ENCODE data around the gene DNASE1L3.

DNASE1L3 gene

GRCh38 chr3:58200846-58201355 lies 9.9 kb downstream of the DNASE1L3 start:
- DNase-seq (ENCODE audit: low read depth): no peak

- no peak for DNase-seq (ENCODE audit: low read depth)
Measured at GRCh38 chr3:58200121-58200709, 10.6 kb downstream of the DNASE1L3 start.

DNA sequence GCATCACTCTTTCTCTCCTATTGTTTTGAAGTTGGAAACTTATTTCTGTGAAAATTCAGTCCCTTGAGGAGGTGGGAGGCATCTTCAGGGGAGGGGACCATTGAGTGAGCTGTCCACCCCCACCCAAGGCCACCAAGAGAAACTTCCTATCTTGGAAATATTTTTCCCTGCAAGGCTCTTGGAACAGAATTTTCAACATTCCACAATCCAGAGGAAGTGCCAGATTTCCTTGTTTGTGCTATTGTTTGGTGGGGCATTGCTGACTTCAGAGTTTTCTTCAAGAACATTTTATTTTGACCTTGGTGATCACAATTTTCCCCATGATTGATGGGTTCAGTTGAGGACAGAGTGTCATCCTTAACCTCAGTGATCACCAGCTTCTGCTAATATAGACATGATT lies 12.0 kb downstream of the DNASE1L3 start:
- no peak for DNase-seq (ENCODE audit: low read depth)

- DNase-seq (ENCODE audit: low read depth): no peak
Measured at GRCh38 chr3:58198362-58198761, 12.4 kb downstream of the DNASE1L3 start.

DNA sequence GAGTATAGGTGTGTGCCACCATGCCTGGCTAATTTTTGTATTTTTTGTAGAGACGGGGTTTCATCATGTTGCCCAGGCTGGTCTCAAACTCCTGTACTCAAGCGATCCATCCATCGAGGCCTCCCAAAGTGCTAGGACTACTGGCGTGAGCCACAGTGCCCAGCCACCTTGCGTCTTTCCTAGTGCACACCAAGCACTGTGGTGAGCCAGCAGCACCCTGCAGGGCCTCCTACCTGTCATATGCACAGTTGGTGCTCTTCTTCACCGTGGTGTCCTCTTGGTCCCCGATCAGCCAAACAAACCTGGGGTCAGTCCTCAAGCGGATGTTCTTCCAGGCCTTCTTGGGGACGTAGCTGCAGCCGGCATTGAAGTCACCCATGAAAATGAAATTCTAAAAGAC lies 13.2 kb downstream of the DNASE1L3 start:
- DNase-seq (ENCODE audit: low read depth): no peak

DNA sequence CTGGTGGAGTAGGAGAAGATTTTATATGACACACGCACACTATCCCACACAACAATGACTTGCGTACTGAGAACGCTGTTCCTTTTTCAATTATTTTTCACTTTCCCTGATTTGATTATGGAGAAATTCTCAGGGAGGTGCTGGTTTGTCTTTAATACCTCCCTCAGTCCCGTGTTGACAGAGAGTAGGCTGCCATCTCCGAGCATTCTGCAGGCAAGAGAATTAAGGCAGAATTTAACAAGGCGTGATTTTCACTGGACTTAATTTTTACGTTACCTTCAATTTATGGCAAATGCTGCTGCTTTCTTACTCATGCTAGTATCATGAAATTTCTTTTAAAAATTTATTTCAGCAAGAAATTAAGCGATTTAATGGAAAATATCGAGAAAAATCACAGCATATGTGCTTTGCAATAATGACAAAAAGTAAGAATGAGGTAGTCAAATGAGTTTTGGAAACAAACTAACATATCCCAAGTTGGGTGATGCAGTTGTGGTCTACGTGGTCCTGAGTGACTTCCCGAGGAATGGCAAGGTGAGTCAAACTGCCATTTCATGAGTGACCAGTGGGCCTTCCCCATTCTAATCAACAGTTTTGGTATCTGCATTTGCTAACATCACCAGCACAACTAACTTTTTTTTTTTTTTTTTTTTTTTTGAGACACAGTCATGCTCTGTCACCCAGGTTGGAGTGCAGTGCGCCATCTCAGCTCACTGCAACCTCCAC lies 16.9 kb downstream of the DNASE1L3 start:
- DNase-seq (ENCODE audit: low read depth): no peak

DNA sequence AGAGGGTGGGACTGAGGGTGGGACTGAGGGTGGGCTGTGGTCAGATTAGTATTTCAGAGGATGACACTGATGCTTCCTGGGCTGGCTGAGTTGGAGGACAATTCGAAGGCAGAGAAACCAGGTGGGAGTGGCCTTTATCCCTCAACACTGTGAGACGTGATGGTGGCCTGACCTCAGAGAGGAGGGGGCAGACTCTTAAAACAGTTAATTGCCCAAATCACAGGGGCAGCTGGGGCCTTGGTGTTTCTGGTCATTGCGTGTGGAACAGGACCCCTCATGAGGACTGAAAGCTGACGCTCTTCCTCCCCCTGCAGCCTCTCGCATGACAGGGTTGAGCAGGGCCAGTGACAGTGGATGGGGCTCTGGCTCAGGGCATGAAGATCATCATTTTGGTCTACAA lies 18.7 kb downstream of the DNASE1L3 start:
- DNase-seq (ENCODE audit: low read depth): no peak

- DNase-seq (ENCODE audit: low read depth): no peak
Measured at GRCh38 chr3:58191361-58191991, 19.3 kb downstream of the DNASE1L3 start.

GRCh38 chr3:58190882-58191281 lies 19.9 kb downstream of the DNASE1L3 start:
- no peak for DNase-seq (ENCODE audit: low read depth)

- no peak for DNase-seq (ENCODE audit: low read depth)
Measured at GRCh38 chr3:58190291-58190690, 20.5 kb downstream of the DNASE1L3 start.

DNA sequence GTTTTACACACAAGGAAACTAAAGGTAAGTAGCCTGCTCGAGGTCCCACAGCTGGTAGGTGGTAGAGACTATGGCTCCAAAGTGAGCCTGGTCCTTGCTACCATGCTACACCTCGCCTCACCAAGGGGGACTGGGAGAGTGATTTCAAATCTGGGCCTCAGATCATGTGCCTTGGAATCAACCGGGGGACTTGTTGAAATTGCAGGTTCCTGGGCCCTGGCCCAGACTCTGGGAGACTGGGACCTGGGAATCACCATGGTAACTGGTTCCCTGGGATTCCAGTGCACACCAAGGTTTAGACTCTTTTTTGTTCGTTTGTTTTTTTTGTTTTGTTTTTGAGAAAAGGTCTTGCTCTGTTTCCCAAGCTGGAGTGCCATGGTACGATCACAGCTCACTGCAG lies 21.1 kb downstream of the DNASE1L3 start:
- no peak for DNase-seq (ENCODE audit: low read depth)

DNA sequence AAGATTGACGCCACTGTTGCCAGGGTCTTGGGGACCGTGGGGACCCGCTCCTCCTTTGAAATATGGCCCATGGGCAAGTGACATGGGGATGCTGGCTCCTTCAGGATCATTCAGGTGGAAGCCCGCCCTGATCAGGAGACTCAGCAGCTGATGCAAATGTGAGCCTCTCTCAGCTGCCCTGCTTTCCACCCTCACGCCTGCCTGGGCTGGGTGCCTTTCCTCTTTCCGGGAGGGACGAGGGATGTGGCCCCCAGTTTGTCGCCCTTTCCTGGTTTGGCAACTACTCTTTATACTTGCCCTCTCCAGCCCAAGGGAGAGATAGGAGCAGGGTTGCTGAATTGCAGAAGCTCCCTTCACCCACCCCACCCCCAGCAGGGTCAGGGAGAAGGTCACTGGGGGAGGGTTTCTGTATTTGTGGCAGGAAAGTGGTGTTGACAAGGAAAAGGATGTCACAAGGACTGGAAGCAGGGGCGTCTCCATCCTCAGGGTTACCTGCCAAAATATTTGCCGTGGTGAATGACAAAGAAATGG lies 21.8 kb downstream of the DNASE1L3 start:
- DNase-seq (ENCODE audit: low read depth): no peak

DNA sequence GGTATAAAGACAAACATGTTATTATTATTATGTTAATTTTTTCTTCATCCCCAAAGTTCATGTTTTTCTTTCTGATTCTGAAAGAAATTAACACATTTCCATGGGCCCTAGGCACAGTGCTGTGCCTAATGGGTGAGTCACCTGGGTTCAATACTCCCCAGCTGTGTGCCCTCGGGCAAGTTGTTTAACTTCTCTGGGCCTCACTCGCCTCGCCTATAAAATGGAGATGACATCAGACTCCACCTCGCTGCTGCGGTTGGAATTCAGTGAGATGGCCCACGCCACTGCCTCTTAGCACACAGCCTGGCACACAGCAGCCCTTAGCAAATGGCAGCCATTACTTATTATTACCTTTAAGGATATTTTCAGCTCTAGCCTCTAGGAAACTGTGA lies 22.6 kb downstream of the DNASE1L3 start:
- no peak for DNase-seq (ENCODE audit: low read depth)

DNA sequence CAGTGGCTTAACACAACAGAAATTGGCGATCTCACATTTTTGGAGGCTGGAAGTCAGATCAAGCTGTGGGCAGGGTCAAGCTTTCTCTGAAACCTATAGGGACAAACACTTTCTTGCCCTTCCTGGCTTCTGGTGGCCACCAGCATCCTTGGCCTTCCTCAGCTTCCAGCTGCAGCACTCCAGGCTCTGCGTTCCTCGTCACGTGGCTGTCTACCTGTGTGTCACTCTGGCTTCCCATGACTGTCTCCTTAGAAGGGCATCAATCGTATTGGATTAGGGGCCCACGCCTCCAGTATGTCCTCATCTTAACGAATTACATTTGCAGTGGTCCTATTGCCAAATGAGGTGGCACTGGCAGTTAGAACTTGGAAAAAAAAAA lies 25.8 kb downstream of the DNASE1L3 start:
- no peak for DNase-seq (ENCODE audit: low read depth)

DNA sequence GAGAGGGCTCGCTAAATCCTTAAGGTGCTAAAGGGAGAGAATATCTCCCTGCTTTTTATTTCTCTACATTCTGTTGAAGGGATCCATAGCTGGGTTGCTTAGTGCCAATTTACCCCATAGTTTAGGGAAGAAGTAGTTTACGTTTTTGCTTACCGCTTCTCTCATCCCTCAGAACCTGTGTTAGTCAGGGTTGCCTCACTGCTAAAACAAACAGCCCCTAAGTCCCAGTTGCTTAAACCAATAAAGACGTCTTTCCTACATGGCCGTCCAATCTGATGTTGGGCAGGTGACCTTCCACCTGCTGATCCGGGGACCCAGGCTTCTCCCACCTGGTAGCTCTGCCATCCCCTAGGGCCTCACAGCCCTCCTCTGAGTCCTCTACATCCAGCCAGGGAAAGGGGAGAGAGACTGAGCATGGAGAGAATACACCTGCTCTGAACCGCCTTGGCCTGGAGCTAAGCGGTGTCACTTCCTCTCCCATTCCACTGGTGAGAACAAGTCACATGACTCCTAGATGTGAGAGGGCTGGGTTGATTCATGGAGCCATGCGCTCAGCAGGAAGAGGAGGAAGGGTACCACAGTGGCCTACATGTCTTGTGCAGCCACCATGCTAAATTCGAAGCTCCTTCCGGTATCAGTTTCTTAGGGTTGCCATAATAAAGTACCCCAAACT lies 26.3 kb downstream of the DNASE1L3 start:
- no peak for DNase-seq (ENCODE audit: low read depth)

DNA sequence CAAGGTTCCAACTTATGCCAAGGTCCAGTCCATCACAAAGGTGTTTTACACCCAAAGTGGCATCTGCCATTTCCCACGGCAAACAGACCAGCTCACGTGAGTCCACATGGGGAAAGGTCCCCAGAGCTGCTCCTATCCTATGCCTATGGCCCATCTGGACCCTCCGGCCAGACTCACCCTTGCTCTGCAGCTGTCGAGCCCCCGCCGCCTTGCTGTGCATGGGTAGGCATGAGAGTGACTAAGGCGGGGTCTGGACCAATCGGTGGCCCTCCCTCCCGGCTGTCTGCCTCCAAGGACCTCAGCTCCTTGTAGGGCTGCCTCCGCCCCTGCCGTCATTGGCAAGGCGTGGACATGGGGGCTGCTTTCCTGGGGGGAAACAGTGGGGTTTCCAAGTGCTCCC lies 26.9 kb downstream of the DNASE1L3 start:
- no peak for DNase-seq (ENCODE audit: low read depth)

DNA sequence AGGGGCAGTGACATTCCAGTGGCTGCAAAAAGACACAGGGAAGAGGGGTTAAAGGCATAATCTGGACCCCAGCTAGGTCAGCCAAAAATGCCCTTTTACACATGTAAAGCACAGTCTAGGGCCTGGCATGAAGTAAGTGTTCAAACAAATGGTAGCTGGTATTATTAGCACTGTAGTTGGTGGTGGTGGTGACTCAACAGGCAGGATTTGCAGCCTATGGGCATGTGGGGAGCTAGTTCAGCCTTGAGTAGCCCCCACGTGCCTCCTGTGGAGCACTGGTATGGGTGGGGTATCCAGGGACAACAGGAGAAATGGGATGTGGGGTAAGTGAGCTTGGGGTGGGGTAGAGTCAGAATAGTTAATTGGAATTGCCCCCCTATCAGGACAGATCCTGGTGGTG lies 27.6 kb downstream of the DNASE1L3 start:
- DNase-seq (ENCODE audit: low read depth): no peak

GRCh38 chr3:58180940-58181587 lies 29.7 kb downstream of the DNASE1L3 start:
- no peak for DNase-seq (ENCODE audit: low read depth)

- DNase-seq (ENCODE audit: low read depth): no peak
Measured at GRCh38 chr3:58180099-58180880, 30.5 kb downstream of the DNASE1L3 start.

DNA sequence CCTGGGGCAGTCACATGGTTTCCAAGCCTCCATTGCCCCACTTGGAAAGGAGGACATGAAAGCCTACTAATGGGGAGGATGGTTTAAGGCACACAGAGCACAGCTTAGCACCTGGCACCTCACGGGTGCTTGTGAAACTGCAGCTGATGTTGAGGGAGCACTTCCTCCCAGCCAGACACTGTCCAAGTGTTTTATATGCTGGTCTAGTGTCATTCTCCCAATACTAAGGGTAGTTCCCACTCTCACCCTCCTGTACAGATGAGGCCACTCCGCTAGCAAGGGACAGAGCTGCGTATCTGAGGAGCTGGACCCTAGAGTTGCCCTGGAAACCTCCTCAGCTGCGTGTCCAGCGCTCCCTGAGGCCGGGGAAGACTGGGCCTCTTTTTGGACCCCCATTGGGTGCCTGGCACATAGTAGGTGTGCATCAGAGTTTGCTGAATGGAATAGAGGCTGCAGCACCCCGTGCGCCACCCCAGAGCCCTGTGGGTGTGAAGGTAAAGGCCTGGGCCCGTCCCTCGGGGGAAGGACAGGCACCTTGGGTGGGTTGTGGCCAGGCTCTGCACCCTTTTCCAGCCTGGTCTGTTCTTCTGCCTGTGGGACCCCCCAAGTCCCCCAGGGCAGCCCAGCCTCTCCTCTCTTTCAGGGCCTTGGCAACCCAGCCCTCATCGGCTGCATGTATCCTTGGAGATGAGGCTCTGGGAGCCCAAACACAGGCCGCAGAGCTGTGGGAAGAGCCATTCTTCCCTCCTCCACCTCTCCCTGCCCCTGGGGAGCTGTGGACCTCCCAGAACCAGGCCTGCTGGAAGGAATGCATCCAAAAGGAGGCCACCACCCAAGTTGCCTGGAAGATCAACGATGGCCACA lies 31.3 kb downstream of the DNASE1L3 start:
- no peak for DNase-seq (ENCODE audit: low read depth)
